Esophagus muscularis mucosa (tissue), 4 donors: ENCODE data around the gene PBRM1. TPM values are rescaled to one million over a fixed set of nuclear protein-coding genes. Genes with fewer than 3 reads are reported as not detected.

ENCODE experiments used
- DNase-seq: peaks from one replicate; pipeline ENCODE4 v3.0.0-alpha.2; 2017; ENCODE audit errors: extremely low spot score
- H3K27ac ChIP-seq, 4 donors: fragments of 200-600 bp; sonication (generic); replicated peaks in 1 of 4; 1 replicate in 3 of 4; 2 replicates in 1 of 4; pipeline ENCODE4 v1.5.1; 2016 to 2019; ENCODE audit warnings: mild to moderate bottlenecking in 1 of 4
- H3K27me3 ChIP-seq, 4 donors: fragments of 200-600 bp; sonication (generic); one replicate each; pipeline versions ENCODE4 v1.5.1 to v1.6.0; 2016 to 2019
- H3K36me3 ChIP-seq, 4 donors: fragments of 200-600 bp; sonication (generic); one replicate each; pipeline ENCODE4 v1.5.1; 2016 to 2019
- H3K4me1 ChIP-seq, 4 donors: fragments of 200-600 bp; sonication (generic); one replicate each; pipeline ENCODE4 v1.5.1; 2016 to 2019
- H3K4me3 ChIP-seq, 4 donors: fragments of 200-600 bp; sonication (generic); 1 replicate in 2 of 4; 2 replicates in 2 of 4; pipeline ENCODE4 v1.5.1; 2016 to 2019; ENCODE audit warnings: mild to moderate bottlenecking in 4 of 4, moderate library complexity in 1 of 4
- H3K9me3 ChIP-seq, 4 donors: fragments of 200-600 bp; sonication (generic); 1 replicate in 3 of 4; 2 replicates in 1 of 4; pipeline ENCODE4 v1.5.1; 2016 to 2019
- EP300 ChIP-seq: sonication (generic); formaldehyde crosslinking; IDR thresholded peaks from one replicate; pipeline ENCODE4 v1.6.1; 2017; ENCODE audit warnings: antibody characterized with exemption
- POLR2A ChIP-seq: fragments of 450-650 bp; IDR thresholded peaks from one replicate; pipeline ENCODE4 v1.6.1; 2017; ENCODE audit warnings: antibody characterized with exemption, moderate library complexity, mild to moderate bottlenecking, low read depth
- POLR2AphosphoS5 ChIP-seq, 2 donors: sonication (generic); formaldehyde crosslinking; IDR thresholded peaks; one replicate each; pipeline ENCODE4 v1.6.1; 2017; ENCODE audit warnings: antibody characterized with exemption in 2 of 2
- WGBS: methylation state at CpG from one replicate; pipeline ENCODE4 v1.1.5; 2018; 5-methylcytosine and 5-hydroxymethylcytosine counted together
- intact Hi-C: fragments of 100-400 bp; cut with DNase I; formaldehyde crosslinking; loops from one replicate; pipeline ENCODE4 v1.15.1; 2023
- total RNA-seq, 4 donors: library from RNA; depleted of rRNA; stranded (reverse); fragments of >200 nt; gene quantifications; one replicate each; pipeline versions ENCODE4 v1.1.0 to v1.2.1, GENCODE V29; 2016
- TF ChIP-seq, protein P1 (sequence below), 3 experiments: fragments of 200-600 bp in 2 of 3; fragments of 450-650 bp in 1 of 3; sonication (generic) in 2 of 3; IDR thresholded peaks; one replicate each; pipeline ENCODE4 v1.5.1; 2017 to 2019; ENCODE audit warnings: antibody characterized with exemption in 3 of 3, mild to moderate bottlenecking in 2 of 3, moderate library complexity in 1 of 3

Gene PBRM1
- total RNA-seq, 4 donors from 2014 or later, result 79.4 to 99.3 (median 82.8) TPM

GRCh38 chr3:52719618-52720017 is 33.9 kb upstream of the PBRM1 start:
- H3K36me3 ChIP-seq, result peaks cover 5 to 29% (median 11%) of the 10 kb centered on the region in 4 donors
- intact Hi-C loops, result no loop called here
- TF ChIP-seq POLR2AphosphoS5 (IDR thresholded peaks at IDR 0.05), result no peak
- TF ChIP-seq, protein P1, sequence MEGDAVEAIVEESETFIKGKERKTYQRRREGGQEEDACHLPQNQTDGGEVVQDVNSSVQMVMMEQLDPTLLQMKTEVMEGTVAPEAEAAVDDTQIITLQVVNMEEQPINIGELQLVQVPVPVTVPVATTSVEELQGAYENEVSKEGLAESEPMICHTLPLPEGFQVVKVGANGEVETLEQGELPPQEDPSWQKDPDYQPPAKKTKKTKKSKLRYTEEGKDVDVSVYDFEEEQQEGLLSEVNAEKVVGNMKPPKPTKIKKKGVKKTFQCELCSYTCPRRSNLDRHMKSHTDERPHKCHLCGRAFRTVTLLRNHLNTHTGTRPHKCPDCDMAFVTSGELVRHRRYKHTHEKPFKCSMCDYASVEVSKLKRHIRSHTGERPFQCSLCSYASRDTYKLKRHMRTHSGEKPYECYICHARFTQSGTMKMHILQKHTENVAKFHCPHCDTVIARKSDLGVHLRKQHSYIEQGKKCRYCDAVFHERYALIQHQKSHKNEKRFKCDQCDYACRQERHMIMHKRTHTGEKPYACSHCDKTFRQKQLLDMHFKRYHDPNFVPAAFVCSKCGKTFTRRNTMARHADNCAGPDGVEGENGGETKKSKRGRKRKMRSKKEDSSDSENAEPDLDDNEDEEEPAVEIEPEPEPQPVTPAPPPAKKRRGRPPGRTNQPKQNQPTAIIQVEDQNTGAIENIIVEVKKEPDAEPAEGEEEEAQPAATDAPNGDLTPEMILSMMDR (IDR thresholded peaks at IDR 0.05), result no peak
- no peak for TF ChIP-seq EP300
- no peak for TF ChIP-seq POLR2A
- H3K27me3 ChIP-seq, result no peaks in the 10 kb centered on the region
- DNase-seq, result no peak
- no peak overlapping the region for H3K27ac ChIP-seq
- H3K4me3 ChIP-seq, result no peak overlapping the region
- H3K4me1 ChIP-seq, result peaks cover 0 to 5% (median 2%) of the 10 kb centered on the region in 4 donors
- no peaks in the 10 kb centered on the region for H3K9me3 ChIP-seq

GRCh38 chr3:52715714-52716305 is 30.1 kb upstream of the PBRM1 start:
- no peaks in the 10 kb centered on the region for H3K9me3 ChIP-seq
- peaks cover 0 to 9% (median 3%) of the 10 kb centered on the region in 4 donors for H3K4me1 ChIP-seq
- H3K27ac ChIP-seq, result no peak overlapping the region
- no peak overlapping the region for H3K4me3 ChIP-seq
- 87% methylated on average over 5 of the region's 11 CpGs for WGBS
- no peak for DNase-seq
- intact Hi-C loops, result no loop called here
- H3K36me3 ChIP-seq, result peaks cover 5 to 28% (median 17%) of the 10 kb centered on the region in 4 donors
- TF ChIP-seq, protein P1 (IDR thresholded peaks at IDR 0.05), result no peak
- TF ChIP-seq POLR2AphosphoS5 (IDR thresholded peaks at IDR 0.05) (no peak), POLR2A (no peak), EP300 (no peak)
- H3K27me3 ChIP-seq, result no peaks in the 10 kb centered on the region

DNA sequence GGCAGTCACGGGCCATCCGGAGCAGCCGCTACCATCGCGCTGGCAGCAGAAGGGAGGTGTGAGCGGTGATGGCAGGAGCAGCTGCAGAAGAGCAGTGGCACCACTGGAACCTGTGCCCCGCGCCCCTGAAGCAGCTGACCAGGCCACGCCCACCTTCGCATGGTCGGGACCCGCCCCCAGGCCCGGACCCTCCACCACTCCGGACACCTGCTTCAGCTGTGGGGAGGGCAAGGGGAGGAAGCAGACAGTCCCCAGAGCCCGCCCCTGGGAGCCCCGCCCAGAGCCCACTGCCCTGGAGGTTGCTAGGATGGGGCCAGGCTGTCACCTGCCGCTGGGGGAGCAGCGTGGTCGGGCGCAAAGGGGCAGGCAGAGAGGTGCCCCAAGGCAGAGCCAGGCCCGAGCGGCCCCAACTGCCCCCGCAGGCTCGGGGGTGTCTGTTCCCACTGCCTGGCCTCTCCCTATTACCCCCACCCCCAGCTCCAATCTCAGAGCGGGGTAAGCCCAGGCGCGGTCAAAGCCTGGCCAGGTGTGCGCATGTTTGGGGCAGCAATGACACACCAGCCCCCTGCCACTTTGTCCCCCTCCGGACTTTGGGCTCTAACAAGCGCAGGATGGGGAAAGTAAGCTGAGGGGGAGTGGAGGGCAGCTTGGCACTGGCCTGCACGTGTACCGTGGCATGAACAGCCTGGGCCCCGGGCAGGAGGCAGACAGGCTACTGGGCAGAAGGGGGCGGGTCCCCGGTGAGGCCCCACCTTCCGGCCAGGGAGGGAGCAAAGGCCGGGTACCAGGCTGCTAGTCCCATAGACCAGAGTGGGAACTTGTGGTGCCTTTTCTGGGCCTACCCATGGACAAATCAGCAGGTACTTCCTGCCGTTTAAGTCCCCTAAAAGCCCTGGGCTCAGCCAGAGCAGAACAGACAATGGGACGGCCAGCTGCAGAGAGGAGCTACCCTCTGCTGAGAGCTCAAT is 28.9 kb upstream of the PBRM1 start:
- TF ChIP-seq POLR2AphosphoS5 (IDR thresholded peaks at IDR 0.05), result no peak
- TF ChIP-seq POLR2A, result no peak
- no peak for TF ChIP-seq EP300
- TF ChIP-seq, protein P1 (IDR thresholded peaks at IDR 0.05), result no peak
- Histone ChIP-seq H3K27ac (no peak overlapping the region), H3K4me1 (peaks cover 0 to 9% (median 3%) of the 10 kb centered on the region in 4 donors), H3K27me3 (no peaks in the 10 kb centered on the region), H3K4me3 (no peak overlapping the region), H3K36me3 (peaks cover 5 to 34% (median 18%) of the 10 kb centered on the region in 4 donors), H3K9me3 (no peaks in the 10 kb centered on the region)
- 55% methylated on average over 16 of the region's 39 CpGs for WGBS
- intact Hi-C loops, result no loop called here
- no peak for DNase-seq

DNA sequence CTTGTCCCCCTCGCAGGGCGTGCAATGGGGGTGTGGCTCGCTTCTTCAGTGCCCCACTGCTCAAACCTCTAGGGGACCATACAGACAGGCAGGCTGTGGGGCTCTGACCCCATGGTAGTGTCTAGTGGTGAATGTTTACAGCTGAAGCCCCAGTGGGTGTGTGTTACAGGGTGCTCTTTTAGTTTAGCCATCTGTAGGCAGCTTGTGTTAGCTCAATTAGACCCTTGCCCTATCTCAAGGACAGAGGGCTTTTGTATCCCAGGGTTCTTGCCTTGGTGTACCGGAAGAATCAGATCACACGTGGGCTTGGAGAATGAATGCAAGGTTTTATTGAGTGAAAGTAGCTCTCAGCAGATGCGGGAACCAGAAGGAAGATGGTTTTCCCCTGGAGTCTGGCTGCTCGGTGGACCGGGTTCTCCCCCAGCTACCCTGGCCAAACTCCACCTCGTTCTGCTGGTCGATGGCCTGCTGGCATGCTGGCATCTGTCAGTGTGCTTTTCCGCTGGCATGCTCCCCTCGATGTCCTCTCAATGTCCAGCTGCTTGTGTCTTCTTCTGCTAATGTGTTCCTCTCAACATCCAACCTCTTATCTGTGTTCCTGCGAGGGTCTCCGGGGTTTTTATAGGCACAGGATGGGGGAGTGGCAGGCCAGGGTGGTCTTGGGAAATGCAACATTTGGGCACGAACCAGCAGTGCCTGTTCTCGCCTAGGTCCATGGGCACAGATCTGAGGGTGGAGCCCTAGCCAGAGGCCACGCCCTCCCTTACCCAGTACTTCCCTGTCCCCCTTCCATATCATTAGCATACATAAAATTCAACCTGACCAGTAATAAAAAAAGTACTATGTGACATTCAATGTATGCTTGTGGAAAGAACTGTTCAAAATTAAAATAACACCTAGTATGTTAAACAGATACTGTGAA is 26.8 kb upstream of the PBRM1 start:
- peaks cover 2 to 15% (median 10%) of the 10 kb centered on the region in 4 donors for H3K4me1 ChIP-seq
- no peak overlapping the region for H3K4me3 ChIP-seq
- DNase-seq, result no peak
- intact Hi-C loops, result no loop called here
- TF ChIP-seq POLR2A (no peak), EP300 (no peak), POLR2AphosphoS5 (IDR thresholded peaks at IDR 0.05) (no peak)
- TF ChIP-seq, protein P1 (IDR thresholded peaks at IDR 0.05), result no peak
- H3K9me3 ChIP-seq, result no peaks in the 10 kb centered on the region
- peaks cover 8 to 43% (median 24%) of the 10 kb centered on the region in 4 donors for H3K36me3 ChIP-seq
- no peak overlapping the region for H3K27ac ChIP-seq
- WGBS, result 94% methylated on average over 17 of the region's 17 CpGs
- no peaks in the 10 kb centered on the region for H3K27me3 ChIP-seq
